UCSD-AML1 (cell line): ENCODE data around the gene SYNE3.

ENCODE experiments used
- DNase-seq: peaks from one replicate; lab custom pipeline; 2025; ENCODE audit not compliant: unreplicated experiment; lab: John Stamatoyannopoulos, UW

The SYNE3 gene

GRCh38 chr14:95540236-95540855 is 23.9 kb upstream of the SYNE3 start:
- no peak for DNase-seq

- DNase-seq: no peak
These were observed 22.5 kb upstream of the SYNE3 start for GRCh38 chr14:95538801-95539509.

GRCh38 chr14:95537298-95538089 is 21.0 kb upstream of the SYNE3 start:
- no peak for DNase-seq

GRCh38 chr14:95536671-95537070 is 20.2 kb upstream of the SYNE3 start:
- DNase-seq: no peak

- DNase-seq: no peak
These were observed 19.7 kb upstream of the SYNE3 start for GRCh38 chr14:95536036-95536593.

GRCh38 chr14:95535226-95536021 is 19.0 kb upstream of the SYNE3 start:
- DNase-seq: no peak

GRCh38 chr14:95534299-95535225 is 18.1 kb upstream of the SYNE3 start, which contains the start of gene GLRX5:
Gene GLRX5, plus strand, starts transcription at chr14:95535050. Its CDS starts 40 bp downstream, at chr14:95535090.
- DNase-seq: peak; percentile 100

GRCh38 chr14:95533822-95534221 is 17.4 kb upstream of the SYNE3 start:
- no peak for DNase-seq

GRCh38 chr14:95533391-95533821 is 17.0 kb upstream of the SYNE3 start:
- DNase-seq: no peak

- no peak for DNase-seq
These were observed 15.5 kb upstream of the SYNE3 start for GRCh38 chr14:95531969-95532368.

GRCh38 chr14:95531473-95531872 is 15.0 kb upstream of the SYNE3 start:
- DNase-seq: no peak

GRCh38 chr14:95530473-95531276 is 14.2 kb upstream of the SYNE3 start:
- no peak for DNase-seq

GRCh38 chr14:95529216-95529615 is 12.8 kb upstream of the SYNE3 start:
- no peak for DNase-seq

- no peak for DNase-seq
These were observed 11.0 kb upstream of the SYNE3 start for GRCh38 chr14:95527387-95528002.

GRCh38 chr14:95526483-95527386 is 10.3 kb upstream of the SYNE3 start:
- no peak for DNase-seq

- DNase-seq: no peak
These were observed 9.5 kb upstream of the SYNE3 start for GRCh38 chr14:95525999-95526398.
